PC-3 (cell line): ENCODE results near the gene FAM131A. TPM values are rescaled to one million over a fixed set of nuclear protein-coding genes. Genes with fewer than 3 reads are reported as not detected.

ENCODE experiments used
- ATAC-seq: fragments of 200-7000 bp; cut with Tn5 transposase; 2 replicates; pipeline ENCODE4 v1.9.1; 2020; ENCODE audit warnings: mild to moderate bottlenecking, moderate library complexity
- BruUV-seq: library from RNA; stranded (reverse); fragments of 400-500 nt; replicated peaks from 2 replicates; lab custom pipeline; 2021; lab: Mats Ljungman, UMichigan
- CTCF ChIA-PET: fragments of 300-600 bp; sonication (Branson Sonifier 250); formaldehyde crosslinking; loops from one replicate; lab custom pipeline; 2022; ENCODE audit warnings: antibody characterized with exemption; lab: Charles Lee
- POLR2A ChIA-PET: fragments of 300-600 bp; sonication (Branson Sonifier 250); formaldehyde crosslinking; loops from one replicate; lab custom pipeline; 2022; ENCODE audit warnings: antibody characterized with exemption; ENCODE audit not compliant: unreplicated experiment; lab: Charles Lee
- DNase-seq: peaks from one replicate; pipeline ENCODE4 v3.0.0-alpha.2; 2015
- H2AFZ ChIP-seq: fragments of 300-600 bp; sonication (generic); 2 replicates; pipeline ENCODE4 v1.6.0; 2016; ENCODE audit warnings: antibody characterized with exemption, low read length
- H3F3A ChIP-seq: fragments of 300-600 bp; sonication (generic); one replicate; pipeline ENCODE4 v1.6.0; 2017; ENCODE audit warnings: antibody characterized with exemption, low read length, control low read depth, mild to moderate bottlenecking; ENCODE audit not compliant: unreplicated experiment
- H3K27ac ChIP-seq: fragments of 300-600 bp; sonication (generic); 2 replicates; pipeline ENCODE4 v1.5.1; 2016; ENCODE audit warnings: mild to moderate bottlenecking, low read length
- H3K27me3 ChIP-seq: fragments of 300-600 bp; sonication (generic); 2 replicates; pipeline ENCODE4 v1.6.1; 2016; ENCODE audit warnings: low read length, mixed read lengths
- H3K36me3 ChIP-seq: fragments of 300-600 bp; sonication (generic); 2 replicates; pipeline ENCODE4 v1.6.1; 2016; ENCODE audit warnings: low read depth, mixed run types, low read length, mixed read lengths
- H3K4me1 ChIP-seq: fragments of 300-600 bp; sonication (generic); 2 replicates; pipeline ENCODE4 v1.5.1; 2016; ENCODE audit warnings: low read length; ENCODE audit not compliant: insufficient read depth
- H3K4me2 ChIP-seq: fragments of 300-600 bp; sonication (generic); 2 replicates; pipeline ENCODE4 v1.6.0; 2016; ENCODE audit warnings: low read length
- H3K4me3 ChIP-seq: fragments of 300-600 bp; sonication (generic); 2 replicates; pipeline ENCODE4 v1.5.1; 2016; ENCODE audit warnings: mild to moderate bottlenecking, low read length, mixed read lengths
- H3K79me2 ChIP-seq: fragments of 300-600 bp; sonication (generic); 2 replicates; pipeline ENCODE4 v1.6.1; 2017; ENCODE audit warnings: low read length, mixed read lengths
- H3K9ac ChIP-seq: fragments of 300-600 bp; sonication (generic); 2 replicates; pipeline ENCODE4 v1.6.0; 2016; ENCODE audit warnings: mild to moderate bottlenecking, low read length
- H3K9me2 ChIP-seq: fragments of 300-600 bp; sonication (generic); replicated peaks from 2 replicates; pipeline ENCODE4 v1.6.1; 2016; ENCODE audit warnings: mixed run types, low read length, mixed read lengths
- H3K9me3 ChIP-seq: fragments of 300-600 bp; sonication (generic); 2 replicates; pipeline ENCODE4 v1.6.1; 2016; ENCODE audit warnings: low read length, mixed read lengths
- H4K20me1 ChIP-seq: fragments of 300-600 bp; sonication (generic); 2 replicates; pipeline ENCODE4 v1.6.1; 2016; ENCODE audit warnings: low read length, mixed read lengths
- CTCF ChIP-seq: fragments of 300-600 bp; sonication (generic); conservative IDR thresholded peaks from 2 replicates; pipeline ENCODE4 v1.5.1; 2017; ENCODE audit warnings: antibody characterized with exemption, low read depth, mild to moderate bottlenecking, low read length
- EZH2 ChIP-seq: fragments of 300-600 bp; sonication (generic); IDR thresholded peaks from one replicate; pipeline ENCODE4 v1.6.1; 2017; ENCODE audit warnings: antibody characterized with exemption, mild to moderate bottlenecking, low read length; ENCODE audit not compliant: unreplicated experiment
- EZH2phosphoT487 ChIP-seq: fragments of 300-600 bp; sonication (generic); IDR thresholded peaks from 2 replicates; pipeline ENCODE4 v1.6.1; 2018; ENCODE audit warnings: mild to moderate bottlenecking, antibody characterized with exemption, low read length, borderline replicate concordance
- intact Hi-C: fragments of 100-400 bp; cut with micrococcal nuclease; formaldehyde crosslinking; loops from 2 replicates; pipeline ENCODE4 v1.9.0; 2023
- total RNA-seq: library from RNA; depleted of rRNA; stranded (reverse); fragments of >200 nt; gene quantifications from 2 replicates; pipeline ENCODE4 v1.2.3, GENCODE V29; 2014

The FAM131A gene
- total RNA-seq, 1 experiment from 2014 or later = 21.9 TPM

- Histone ChIP-seq H4K20me1 (peaks cover 10% of the 10 kb centered on the region), H3K79me2 (peaks cover 38% of the 10 kb centered on the region), H3K4me1 (peaks cover 21% of the 10 kb centered on the region), H3K27me3 (no peaks in the 10 kb centered on the region), H3K4me2 (peak overlapping the region; percentile 85), H3K9me2 (no peaks in the 10 kb centered on the region), H3K27ac (no peak overlapping the region), H3F3A (no peaks in the 10 kb centered on the region), H2AFZ (peak overlapping the region; percentile 84), H3K9ac (peak overlapping the region; percentile 92), H3K36me3 (peaks cover 9% of the 10 kb centered on the region), H3K9me3 (no peaks in the 10 kb centered on the region), H3K4me3 (peak overlapping the region; percentile 84)
- POLR2A ChIA-PET = no interaction called here
- intact Hi-C loops = no loop called here
- TF ChIP-seq EZH2phosphoT487 (no peak), EZH2 (no peak), CTCF (no peak)
- CTCF ChIA-PET = interaction anchor here (1.2 kb wide), 1 partner anchor 10 kb away, joined by 4 read pairs; no protein-coding TSS in a partner anchor
- no peak for ATAC-seq
- no TSS peak for BruUV-seq
- no peak for DNase-seq
These were observed 23.6 kb downstream of the FAM131A start for GRCh38 chr3:184360929-184361531.

DNA sequence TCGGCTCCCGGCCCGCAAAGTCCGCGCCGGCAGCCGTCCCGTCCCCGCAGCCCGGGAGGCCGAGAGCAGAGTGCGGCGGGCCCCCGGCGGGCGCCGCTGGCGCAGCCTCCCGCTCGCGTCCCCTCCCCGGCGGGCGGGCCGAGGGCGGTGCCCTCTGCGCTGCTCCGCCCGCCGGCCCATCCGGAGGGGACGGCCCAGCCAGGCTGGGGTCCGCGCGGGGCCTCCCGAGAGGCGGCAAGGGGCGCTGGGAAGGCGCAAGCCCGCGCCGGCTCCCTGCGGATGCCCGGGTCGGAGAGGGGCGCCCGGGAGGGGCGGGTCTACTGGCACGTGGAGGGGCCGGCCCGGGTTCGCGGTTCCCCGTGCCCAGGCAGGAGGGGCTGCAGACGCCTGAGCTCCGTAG is 24.1 kb downstream of the FAM131A start, which contains the start of the genes CLCN2 and POLR2H:
Gene CLCN2, minus strand, starts transcription at position 74 of the 400 bp plus-strand sequence. CDS start 126 bp downstream, outside the sequence.
Gene POLR2H, plus strand, starts transcription at position 179 of the 400 bp plus-strand sequence. CDS start 1,783 bp downstream, outside the sequence.
- CTCF ChIA-PET = interaction anchor here (1.2 kb wide), 1 partner anchor 10 kb away, joined by 4 read pairs; no protein-coding TSS in a partner anchor
- BruUV-seq = no TSS peak
- POLR2A ChIA-PET = interaction anchor here (0.5 kb wide), 1 partner anchor 1282 kb away, joined by 13 read pairs; no protein-coding TSS in a partner anchor
- H3K79me2 ChIP-seq = peaks cover 38% of the 10 kb centered on the region
- H3K9ac ChIP-seq = peak within 1 kb of the TSS; percentile 92
- H3K9me3 ChIP-seq = no peaks in the 10 kb centered on the region
- intact Hi-C loops = no loop called here
- no peaks in the 10 kb centered on the region for H3K27me3 ChIP-seq
- H3K9me2 ChIP-seq = no peaks in the 10 kb centered on the region
- ATAC-seq = peak; percentile 49
- TF ChIP-seq EZH2 = no peak
- TF ChIP-seq CTCF = no peak
- TF ChIP-seq EZH2phosphoT487 = no peak
- peak within 1 kb of the TSS; percentile 85 for H3K4me2 ChIP-seq
- no peaks in the 10 kb centered on the region for H3F3A ChIP-seq
- H4K20me1 ChIP-seq = peaks cover 10% of the 10 kb centered on the region
- peaks cover 10% of the 10 kb centered on the region for H3K36me3 ChIP-seq
- peak within 1 kb of the TSS; percentile 84 for H3K4me3 ChIP-seq
- peak within 1 kb of the TSS; percentile 94 for H3K27ac ChIP-seq
- H3K4me1 ChIP-seq = peaks cover 21% of the 10 kb centered on the region
- DNase-seq = peak; percentile 63
- peak within 1 kb of the TSS; percentile 84 for H2AFZ ChIP-seq
